ENCODE data around the gene PHLDA3. TPM values are rescaled to one million over a fixed set of nuclear protein-coding genes. Genes with fewer than 3 reads are reported as not detected.

The PHLDA3 gene
- total and polyA plus RNA-seq, 2 of the 13 experiments (the other 11 are each of a cell fraction or from before 2014, with no cell fraction given) = 16.7 to 33.6 TPM

DNA sequence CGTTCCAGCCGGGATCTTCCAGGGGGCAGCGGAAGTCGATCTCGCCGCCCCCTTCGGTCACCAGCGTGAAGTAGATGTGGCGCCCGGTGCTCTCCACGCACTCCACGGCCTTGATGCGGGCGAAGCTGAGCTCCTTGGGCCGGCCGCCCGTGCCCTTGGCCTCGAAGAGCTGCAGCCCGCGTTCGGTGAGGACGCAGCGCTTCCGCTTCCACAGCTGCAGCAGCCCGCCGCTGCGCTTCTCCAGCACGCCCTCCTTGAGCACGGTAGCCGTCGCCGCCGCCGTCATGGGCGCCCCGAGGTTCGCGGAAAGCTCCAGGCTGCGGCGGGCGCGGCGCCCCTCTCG is 516 bp downstream of the PHLDA3 start:
- Histone ChIP-seq H3K79me2 (ENCODE audit: insufficient read depth, low read length) (peaks cover 27% of the 10 kb centered on the region), H3K27ac (ENCODE audit: extremely low read length, insufficient read depth, low read length) (peak overlapping the region; percentile 67), H4K20me1 (ENCODE audit: insufficient read depth, low read length) (0 out of 2 replicates have a peak, but pooled peaks cover 15% of the 10 kb centered on the region), H3K27me3 (ENCODE audit: control insufficient read depth in 1 of 2, insufficient read depth in 2 of 2, low read length in 2 of 2) (peaks cover 0 to 16% of the 10 kb centered on the region in 2 experiments; a peak in 2 of 5 replicates), H2AFZ (ENCODE audit: low read length) (no peak overlapping the region), H3K9ac (ENCODE audit: insufficient read depth, low read depth, low read length) (peak overlapping the region; percentile 87), H3K4me3 (replicated peaks in 1 of 3; ENCODE audit: insufficient read depth in 1 of 3, low read depth in 2 of 3, low read length in 3 of 3) (peak overlapping the region; percentile 70 to 96 (median 92)), H3K4me1 (ENCODE audit: insufficient read depth, low read length) (peaks cover 45% of the 10 kb centered on the region), H3K4me2 (ENCODE audit: low read depth, low read length) (peak overlapping the region; percentile 83), H3K9me3 (ENCODE audit: low read length) (no peaks in the 10 kb centered on the region), H3K36me3 (replicated peaks in 1 of 2; ENCODE audit: control insufficient read depth in 1 of 2, insufficient read depth in 2 of 2, low read length in 2 of 2) (peaks cover 2 to 6% of the 10 kb centered on the region in 2 experiments; a peak in 2 of 5 replicates)
- ChIA-PET POLR2A (interaction anchor here (1.0 to 2.7 kb wide), 13 partner anchors 8 to 63 kb away, joined by 3 to 37 read pairs (median 9); partner anchors contain the start of gene CSRP1), CTCF (ENCODE audit: low intra/inter-chr PET ratio, low total read pairs) (no interaction called here)
- ATAC-seq (no peak), DNase-seq (ENCODE audit: low spot score) (no peak), FAIRE-seq (no peak)
- WGBS (ENCODE audit: low lambda C conversion rate) = no CpG with 5 or more reads among the region's 44 CpGs
- TSS peak; percentile 59 for BruUV-seq (replicated peaks)
- intact Hi-C loops (cut with micrococcal nuclease; ENCODE audit: unreplicated experiment) = loop anchor here (2.0 kb wide), 1 partner anchor 20 kb away; no protein-coding TSS in a partner anchor
- in situ Hi-C loops (cut with HindIII; ENCODE audit: extremely low pct_ligation_motif_present, low pct_unique_long_range_greater_than_20kb) = no loop called here
- TF ChIP-seq AGO2 (optimal IDR thresholded peaks at IDR 0.05; ENCODE audit: low read depth, low read length) (peak; percentile 89), NPAS2 (CRISPR knock-in tag; IDR thresholded peaks at IDR 0.05; ENCODE audit: borderline replicate concordance) (no peak), ZNF841 (CRISPR knock-in tag; IDR thresholded peaks at IDR 0.05; ENCODE audit: borderline replicate concordance) (0 out of 2 replicates have a peak, but pooled peaks have one; percentile 34), ZMYM3 (CRISPR knock-in tag; IDR thresholded peaks at IDR 0.05) (0 out of 2 replicates have a peak, but pooled peaks have one; percentile 3), EED (CRISPR knock-in tag; IDR thresholded peaks at IDR 0.05) (0 out of 2 replicates have a peak, but pooled peaks have one; percentile 2), ZNF331 (CRISPR knock-in tag; IDR thresholded peaks at IDR 0.05) (no peak), NR0B2 (CRISPR knock-in tag; IDR thresholded peaks at IDR 0.05) (no peak), ELF1 (CRISPR knock-in tag; IDR thresholded peaks at IDR 0.05) (peak; percentile 41; the same call in 1 of the 2 replicates), RARA (CRISPR knock-in tag; IDR thresholded peaks at IDR 0.05) (peak; percentile 58), GABPA (IDR thresholded peaks at IDR 0.05; ENCODE audit: low read depth, low read length) (no peak), GABPA (CRISPR knock-in tag; IDR thresholded peaks at IDR 0.05; ENCODE audit: low read depth) (peak; percentile 30; the same call in 1 of the 2 replicates), SMYD3 (CRISPR knock-in tag; IDR thresholded peaks at IDR 0.05) (no peak), ZNF768 (CRISPR knock-in tag; IDR thresholded peaks at IDR 0.05) (0 out of 2 replicates have a peak, but pooled peaks have one; percentile 8), ZFP82 (CRISPR knock-in tag; IDR thresholded peaks at IDR 0.05; ENCODE audit: borderline replicate concordance) (peak; percentile 10; the same call in 1 of the 2 replicates), FOXA3 (CRISPR knock-in tag; IDR thresholded peaks at IDR 0.05) (no peak), NRL (CRISPR knock-in tag; IDR thresholded peaks at IDR 0.05; ENCODE audit: borderline replicate concordance) (0 out of 2 replicates have a peak, but pooled peaks have one; percentile 1)
- TF ChIP-seq, protein P1, sequence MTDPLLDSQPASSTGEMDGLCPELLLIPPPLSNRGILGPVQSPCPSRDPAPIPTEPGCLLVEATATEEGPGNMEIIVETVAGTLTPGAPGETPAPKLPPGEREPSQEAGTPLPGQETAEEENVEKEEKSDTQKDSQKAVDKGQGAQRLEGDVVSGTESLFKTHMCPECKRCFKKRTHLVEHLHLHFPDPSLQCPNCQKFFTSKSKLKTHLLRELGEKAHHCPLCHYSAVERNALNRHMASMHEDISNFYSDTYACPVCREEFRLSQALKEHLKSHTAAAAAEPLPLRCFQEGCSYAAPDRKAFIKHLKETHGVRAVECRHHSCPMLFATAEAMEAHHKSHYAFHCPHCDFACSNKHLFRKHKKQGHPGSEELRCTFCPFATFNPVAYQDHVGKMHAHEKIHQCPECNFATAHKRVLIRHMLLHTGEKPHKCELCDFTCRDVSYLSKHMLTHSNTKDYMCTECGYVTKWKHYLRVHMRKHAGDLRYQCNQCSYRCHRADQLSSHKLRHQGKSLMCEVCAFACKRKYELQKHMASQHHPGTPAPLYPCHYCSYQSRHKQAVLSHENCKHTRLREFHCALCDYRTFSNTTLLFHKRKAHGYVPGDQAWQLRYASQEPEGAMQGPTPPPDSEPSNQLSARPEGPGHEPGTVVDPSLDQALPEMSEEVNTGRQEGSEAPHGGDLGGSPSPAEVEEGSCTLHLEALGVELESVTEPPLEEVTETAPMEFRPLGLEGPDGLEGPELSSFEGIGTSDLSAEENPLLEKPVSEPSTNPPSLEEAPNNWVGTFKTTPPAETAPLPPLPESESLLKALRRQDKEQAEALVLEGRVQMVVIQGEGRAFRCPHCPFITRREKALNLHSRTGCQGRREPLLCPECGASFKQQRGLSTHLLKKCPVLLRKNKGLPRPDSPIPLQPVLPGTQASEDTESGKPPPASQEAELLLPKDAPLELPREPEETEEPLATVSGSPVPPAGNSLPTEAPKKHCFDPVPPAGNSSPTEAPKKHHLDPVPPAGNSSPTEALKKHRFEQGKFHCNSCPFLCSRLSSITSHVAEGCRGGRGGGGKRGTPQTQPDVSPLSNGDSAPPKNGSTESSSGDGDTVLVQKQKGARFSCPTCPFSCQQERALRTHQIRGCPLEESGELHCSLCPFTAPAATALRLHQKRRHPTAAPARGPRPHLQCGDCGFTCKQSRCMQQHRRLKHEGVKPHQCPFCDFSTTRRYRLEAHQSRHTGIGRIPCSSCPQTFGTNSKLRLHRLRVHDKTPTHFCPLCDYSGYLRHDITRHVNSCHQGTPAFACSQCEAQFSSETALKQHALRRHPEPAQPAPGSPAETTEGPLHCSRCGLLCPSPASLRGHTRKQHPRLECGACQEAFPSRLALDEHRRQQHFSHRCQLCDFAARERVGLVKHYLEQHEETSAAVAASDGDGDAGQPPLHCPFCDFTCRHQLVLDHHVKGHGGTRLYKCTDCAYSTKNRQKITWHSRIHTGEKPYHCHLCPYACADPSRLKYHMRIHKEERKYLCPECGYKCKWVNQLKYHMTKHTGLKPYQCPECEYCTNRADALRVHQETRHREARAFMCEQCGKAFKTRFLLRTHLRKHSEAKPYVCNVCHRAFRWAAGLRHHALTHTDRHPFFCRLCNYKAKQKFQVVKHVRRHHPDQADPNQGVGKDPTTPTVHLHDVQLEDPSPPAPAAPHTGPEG (CRISPR knock-in tag; IDR thresholded peaks at IDR 0.05) = 0 out of 2 replicates have a peak, but pooled peaks have one; percentile 51
- TF ChIP-seq, protein P2, sequence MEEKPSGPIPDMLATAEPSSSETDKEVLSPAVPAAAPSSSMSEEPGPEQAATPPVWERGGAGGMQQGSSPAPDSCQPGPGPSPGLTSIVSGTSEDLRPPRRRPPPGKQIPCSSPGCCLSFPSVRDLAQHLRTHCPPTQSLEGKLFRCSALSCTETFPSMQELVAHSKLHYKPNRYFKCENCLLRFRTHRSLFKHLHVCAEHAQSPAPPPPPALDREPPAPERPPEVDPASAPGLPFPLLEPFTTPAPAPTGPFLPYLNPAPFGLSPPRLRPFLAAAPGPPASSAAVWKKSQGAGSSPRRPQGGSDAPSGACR (CRISPR knock-in tag; IDR thresholded peaks at IDR 0.05) = 0 out of 2 replicates have a peak, but pooled peaks have one; percentile 38
- TF ChIP-seq, protein P3, sequence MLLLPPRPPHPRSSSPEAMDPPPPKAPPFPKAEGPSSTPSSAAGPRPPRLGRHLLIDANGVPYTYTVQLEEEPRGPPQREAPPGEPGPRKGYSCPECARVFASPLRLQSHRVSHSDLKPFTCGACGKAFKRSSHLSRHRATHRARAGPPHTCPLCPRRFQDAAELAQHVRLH (CRISPR knock-in tag; IDR thresholded peaks at IDR 0.05; ENCODE audit: borderline replicate concordance, low read depth) = no peak
